ENCODE data around the gene STON2.

Gene STON2

DNA sequence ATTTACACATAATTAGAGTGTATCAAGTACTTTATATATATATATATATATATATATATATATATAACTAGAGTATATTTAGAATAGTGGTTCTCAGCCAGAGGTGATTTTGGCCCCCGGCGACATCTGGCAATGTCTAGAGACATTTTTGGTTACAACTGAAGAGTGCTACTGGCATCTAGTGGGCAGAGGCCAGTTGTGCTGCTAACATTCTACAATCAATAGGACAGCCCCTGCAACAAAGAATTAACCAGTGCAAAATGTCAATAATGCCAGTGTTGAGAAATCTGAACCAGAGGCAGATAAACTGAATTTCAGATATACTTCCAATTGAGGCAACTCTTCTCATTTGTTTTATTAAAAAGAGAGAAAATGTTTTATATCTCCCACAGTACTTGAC, 188.3 kb downstream of the STON2 start:
- no peak for DNase-seq (ENCODE audit: low read depth, low spot score)
- TF ChIP-seq, protein P1, sequence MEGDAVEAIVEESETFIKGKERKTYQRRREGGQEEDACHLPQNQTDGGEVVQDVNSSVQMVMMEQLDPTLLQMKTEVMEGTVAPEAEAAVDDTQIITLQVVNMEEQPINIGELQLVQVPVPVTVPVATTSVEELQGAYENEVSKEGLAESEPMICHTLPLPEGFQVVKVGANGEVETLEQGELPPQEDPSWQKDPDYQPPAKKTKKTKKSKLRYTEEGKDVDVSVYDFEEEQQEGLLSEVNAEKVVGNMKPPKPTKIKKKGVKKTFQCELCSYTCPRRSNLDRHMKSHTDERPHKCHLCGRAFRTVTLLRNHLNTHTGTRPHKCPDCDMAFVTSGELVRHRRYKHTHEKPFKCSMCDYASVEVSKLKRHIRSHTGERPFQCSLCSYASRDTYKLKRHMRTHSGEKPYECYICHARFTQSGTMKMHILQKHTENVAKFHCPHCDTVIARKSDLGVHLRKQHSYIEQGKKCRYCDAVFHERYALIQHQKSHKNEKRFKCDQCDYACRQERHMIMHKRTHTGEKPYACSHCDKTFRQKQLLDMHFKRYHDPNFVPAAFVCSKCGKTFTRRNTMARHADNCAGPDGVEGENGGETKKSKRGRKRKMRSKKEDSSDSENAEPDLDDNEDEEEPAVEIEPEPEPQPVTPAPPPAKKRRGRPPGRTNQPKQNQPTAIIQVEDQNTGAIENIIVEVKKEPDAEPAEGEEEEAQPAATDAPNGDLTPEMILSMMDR (IDR thresholded peaks at IDR 0.05; ENCODE audit: insufficient read depth, low read length, missing control alignments), result peak; percentile 14
- POLR2A ChIA-PET, result no interaction called here
- H3K4me3 ChIP-seq (ENCODE audit: low read depth, low read length), result no peak overlapping the region
- CTCF ChIA-PET, result interaction anchor here (0.7 to 2.2 kb wide), 8 partner anchors 11 to 257 kb away, joined by 3 to 14 read pairs (median 4); partner anchors contain the start of gene TSHR

All from AG04449 (cell line).